ENCODE measurements around the gene AURKA.

The AURKA gene

GRCh38 chr20:56389807-56390206 lies 2.2 kb downstream of the AURKA start:
- no peak for DNase-seq

DNA sequence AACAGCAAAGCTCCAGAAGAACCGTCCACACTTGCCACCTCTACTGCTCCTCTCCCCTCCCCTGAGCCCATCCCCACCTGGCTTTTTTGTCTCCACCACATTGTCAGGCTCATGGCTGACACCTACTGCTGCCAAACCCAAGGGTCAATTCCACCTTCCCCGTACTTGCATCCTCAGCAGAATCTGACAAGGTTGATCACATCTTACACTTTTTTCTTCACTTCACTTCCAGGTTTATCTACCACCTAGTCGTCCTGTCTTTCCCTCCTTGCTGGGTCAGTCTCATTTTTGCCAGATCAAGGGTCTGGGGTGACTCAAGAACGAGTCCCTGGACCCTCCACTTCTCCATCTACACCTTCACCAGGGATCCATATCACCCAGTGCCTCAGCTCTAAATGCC lies 3.1 kb downstream of the AURKA start:
- DNase-seq, result no peak

DNA sequence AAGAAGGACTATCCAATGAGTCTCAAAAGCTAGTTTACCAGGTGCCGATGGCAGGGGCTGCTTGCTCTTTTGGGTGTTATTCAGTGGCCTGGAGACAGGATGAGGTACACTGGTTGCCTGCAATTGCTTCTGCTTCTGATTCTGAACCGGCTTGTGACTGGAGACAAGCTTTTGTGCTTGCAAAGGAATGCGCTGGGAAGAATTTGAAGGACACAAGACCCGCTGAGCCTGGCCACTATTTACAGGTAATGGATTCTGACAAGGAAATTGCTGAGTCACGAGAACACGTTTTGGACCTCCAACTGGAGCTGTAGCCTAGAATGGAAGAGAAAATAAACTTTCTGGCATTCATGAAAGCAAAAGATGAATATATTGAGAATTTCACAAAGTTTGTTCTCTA lies 5.8 kb downstream of the AURKA start:
- DNase-seq, result no peak

- no peak for DNase-seq
Observed at GRCh38 chr20:56385130-56385529, 6.9 kb downstream of the AURKA start.

DNA sequence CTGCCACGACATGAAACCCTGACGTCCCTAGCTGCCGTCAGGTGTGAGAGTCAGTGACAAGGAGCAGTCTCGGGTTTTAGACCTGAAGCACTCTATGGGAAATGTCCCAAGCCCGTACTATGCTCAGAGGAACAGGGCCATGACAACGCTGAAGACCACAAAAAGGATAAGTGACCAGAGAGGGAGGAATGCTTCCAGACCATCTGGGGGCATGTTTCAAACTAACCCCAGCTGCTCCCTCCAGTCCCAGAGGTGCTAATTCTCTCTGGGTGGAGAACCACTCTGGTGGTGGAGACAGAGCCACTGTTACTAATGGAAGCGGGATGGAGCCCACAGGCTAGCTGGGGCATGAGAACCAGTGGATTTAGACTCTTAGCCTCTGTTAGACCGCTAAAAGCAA lies 8.7 kb downstream of the AURKA start:
- DNase-seq, result no peak

DNA sequence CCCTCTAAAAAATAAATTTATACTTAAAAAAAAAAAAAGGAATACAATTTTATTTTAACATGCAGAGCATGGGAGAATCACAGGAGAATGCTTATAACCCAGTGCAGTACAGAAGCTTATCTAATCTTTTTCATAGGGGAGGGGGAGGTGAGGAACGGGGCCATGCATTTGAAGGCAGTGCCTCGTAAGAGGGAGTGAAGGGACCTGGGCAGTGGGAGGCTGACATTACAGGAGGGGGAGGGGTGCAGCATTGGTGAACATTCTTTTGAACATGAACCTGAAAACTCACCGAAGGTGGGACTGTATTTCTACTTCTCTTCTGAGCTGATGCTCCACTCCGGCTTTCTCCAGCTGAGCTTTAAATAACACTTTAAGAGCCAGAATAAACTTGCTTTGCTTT lies 9.3 kb downstream of the AURKA start:
- DNase-seq, result no peak

DNA sequence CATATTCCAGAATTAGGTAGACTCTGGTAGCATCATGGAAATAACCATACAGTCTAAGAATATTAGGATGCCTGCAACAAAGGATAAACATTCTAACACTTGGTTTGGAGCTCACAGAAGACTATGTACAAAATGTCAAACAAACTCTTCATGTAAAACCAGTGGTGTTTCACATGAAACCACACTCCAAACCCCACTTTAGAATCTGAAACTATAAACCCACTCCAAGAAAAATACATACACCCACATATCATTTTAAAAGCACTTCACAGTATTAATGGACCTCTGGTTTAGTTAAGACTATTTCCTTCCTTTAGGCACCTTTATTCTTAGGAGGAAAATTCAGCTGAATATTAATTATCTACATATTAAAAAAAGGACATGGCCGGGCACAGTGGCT lies 10.5 kb downstream of the AURKA start:
- no peak for DNase-seq

- no peak for DNase-seq
Observed at GRCh38 chr20:56380375-56380774, 11.6 kb downstream of the AURKA start.

- no peak for DNase-seq
Observed at GRCh38 chr20:56378386-56378785, 13.6 kb downstream of the AURKA start.

DNA sequence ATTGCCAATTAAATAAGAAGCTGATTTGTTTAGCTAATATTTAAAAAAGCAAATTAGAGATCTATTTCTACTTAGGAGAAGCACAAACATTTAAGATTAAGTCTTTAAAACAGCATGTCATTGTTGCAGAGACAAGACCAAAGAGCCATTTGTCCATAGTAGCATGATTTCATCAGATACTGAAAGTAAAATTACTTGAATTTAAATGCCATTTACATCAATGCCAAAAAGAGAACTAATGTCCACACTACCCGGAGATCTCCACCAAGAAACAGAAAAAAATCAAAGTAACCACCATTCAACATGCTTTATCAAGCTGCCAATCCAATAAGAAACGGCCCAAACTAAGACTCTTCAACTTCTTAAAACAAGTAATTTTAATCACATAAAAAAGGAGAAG lies 15.7 kb downstream of the AURKA start:
- DNase-seq, result no peak

DNA sequence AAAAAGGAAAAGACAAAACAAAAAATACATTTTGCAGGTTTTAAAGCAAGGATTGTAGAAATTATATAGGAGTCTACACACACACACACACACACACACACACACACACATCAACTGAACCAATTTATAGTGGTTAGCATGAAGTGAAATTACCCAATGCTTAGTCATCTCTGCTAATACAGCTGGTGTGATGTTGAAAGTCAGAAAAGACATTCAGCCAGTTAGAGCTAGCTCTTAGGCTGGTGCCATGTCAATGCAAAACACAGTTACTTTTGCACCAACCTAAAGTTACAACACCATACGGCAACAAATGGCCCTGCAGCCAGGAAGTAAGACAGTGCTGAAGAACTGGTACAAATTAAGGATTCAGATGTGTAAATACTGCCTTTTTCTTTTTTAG lies 18.1 kb downstream of the AURKA start:
- no peak for DNase-seq

DNA sequence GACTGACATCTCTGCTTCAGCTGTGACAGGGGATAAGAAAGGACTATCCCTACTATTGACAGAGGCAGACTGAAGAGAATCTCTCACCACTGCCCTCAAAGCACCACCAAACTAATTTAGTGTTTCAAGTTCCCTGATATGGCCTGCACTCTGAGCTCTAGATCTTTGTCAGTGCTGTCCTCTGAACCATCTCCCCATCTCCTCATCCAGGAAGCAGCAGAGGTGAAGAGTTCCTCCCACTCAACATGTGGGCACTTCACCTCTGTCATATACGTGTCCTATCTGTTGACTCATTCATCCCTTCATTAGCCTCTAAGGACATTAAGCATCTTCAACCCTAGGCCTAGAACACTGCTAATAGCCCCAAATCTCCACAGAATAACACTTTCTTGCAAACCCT lies 19.2 kb downstream of the AURKA start:
- no peak for DNase-seq

DNA sequence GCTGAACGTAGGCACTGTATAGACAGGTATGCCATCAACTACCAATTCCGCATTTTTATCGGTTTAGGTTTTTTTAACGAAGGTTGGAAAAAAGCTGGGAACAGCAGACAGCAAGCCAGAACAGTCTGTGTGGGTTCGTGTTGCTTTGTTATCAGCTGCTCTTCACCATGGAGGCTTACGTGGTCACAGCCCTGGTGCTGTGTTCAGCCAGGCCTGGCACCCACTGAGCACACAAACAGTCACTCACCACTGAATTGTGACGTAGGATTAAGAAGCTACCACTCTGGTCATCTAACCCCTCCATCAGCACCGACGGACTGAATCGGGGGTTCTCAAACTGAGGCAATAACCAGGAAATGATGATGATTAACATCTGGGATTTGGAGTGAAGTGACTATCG lies 20.0 kb downstream of the AURKA start:
- no peak for DNase-seq

GRCh38 chr20:56369179-56369578 lies 22.8 kb downstream of the AURKA start:
- DNase-seq, result no peak

DNA sequence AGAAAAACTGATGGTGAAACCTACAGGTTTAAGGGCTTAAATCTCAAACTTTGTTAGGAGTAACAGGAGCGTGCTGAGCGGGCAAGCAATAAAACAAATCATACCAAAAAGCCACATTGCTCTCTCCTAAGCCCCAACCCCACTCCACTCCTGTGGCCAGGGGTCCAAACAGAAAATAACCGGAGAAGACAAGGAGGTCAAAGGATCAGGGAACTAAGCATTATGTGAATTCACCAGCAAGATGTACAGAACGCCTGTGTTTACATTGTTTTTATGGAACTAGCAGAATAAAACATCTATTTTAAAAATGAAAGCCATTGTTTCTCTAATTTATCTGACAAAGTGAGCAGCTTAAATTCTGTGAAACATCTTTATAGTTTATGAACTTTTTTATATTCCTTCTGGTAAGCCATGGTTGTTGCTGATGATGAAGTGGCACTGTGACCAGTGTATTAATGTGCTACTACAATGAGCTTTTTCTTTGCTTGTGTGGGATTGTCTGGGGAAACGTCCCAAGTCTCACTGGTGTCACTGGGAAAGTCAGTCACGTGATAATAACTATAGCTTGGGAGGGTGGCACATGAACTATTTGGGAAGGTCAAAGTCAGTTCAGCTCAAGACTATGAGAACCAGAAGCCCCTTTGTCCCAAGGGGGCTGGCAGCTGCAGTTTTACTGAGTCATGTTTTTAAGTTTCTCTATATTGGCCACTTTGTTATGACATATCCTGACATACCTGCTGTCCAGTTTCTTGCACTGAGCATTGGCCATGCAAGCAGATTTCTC lies 23.5 kb downstream of the AURKA start:
- DNase-seq, result no peak

- no peak for DNase-seq
Observed at GRCh38 chr20:56363491-56363890, 28.5 kb downstream of the AURKA start.

- no peak for DNase-seq
Observed at GRCh38 chr20:56362833-56363413, 29.1 kb downstream of the AURKA start.

- no peak for DNase-seq
Observed at GRCh38 chr20:56361900-56362299, 30.1 kb downstream of the AURKA start.

DNA sequence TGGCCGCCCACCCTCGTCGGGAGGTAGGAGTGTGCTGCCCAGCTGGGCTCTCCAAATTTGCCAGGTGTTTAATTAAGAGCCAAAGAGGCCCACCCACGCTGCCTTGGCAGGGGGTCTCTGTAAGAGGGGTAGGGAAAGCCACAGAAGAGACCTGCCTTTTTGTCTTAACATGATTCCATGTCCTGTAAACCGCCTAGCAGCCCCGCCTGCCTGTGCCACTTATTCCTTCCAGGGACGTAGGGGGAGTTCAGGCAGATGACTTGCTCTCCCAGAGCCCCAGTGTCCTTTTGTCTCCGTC lies 31.2 kb downstream of the AURKA start:
- DNase-seq, result no peak

GRCh38 chr20:56360133-56360907 lies 31.7 kb downstream of the AURKA start:
- DNase-seq, result no peak

DNA sequence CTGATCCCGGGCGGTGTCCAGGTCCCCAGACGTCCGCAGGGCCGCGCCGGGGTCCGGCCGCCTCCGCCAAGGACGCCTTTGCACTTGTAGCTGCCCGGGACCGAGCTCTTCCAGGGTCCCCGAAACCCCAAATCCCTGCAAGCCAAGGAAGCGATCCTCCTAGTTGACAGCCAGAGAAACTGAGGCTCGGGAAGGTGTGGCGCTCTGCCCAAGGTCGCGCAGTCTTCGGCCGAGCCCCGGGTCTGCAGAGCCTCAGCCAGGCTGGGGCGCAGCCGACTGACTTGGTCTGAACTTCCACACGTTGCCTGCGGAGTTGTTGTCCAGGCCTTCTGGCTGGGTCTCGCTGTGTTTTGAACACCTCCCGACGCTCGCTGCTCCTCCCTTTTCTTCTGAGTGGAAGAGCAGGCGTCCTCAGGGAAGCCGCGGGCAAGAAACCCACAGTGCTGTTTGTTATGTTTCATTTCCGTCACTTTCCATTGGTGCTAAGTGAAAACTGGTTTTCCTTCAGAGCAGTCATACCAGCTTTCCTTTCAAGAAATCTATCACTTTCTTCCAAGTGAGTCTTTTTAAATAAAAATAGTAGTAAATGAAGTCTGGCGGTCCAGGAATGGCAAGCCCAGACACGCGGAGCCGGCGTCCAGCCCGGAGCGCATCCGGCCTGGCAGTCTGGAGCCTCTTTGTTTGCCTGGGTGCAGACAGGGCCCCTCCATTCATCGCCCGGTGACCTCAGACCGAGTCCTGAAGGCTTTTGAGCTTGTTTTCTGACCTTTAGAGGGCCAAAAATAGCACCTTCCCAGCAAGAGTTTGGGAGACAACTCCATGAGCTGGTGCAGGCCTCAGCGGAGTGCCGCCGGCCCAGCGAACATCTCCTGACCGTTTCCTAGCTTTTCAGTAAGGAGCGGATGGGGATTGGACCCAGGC lies 32.5 kb downstream of the AURKA start:
- DNase-seq, result no peak

DNA sequence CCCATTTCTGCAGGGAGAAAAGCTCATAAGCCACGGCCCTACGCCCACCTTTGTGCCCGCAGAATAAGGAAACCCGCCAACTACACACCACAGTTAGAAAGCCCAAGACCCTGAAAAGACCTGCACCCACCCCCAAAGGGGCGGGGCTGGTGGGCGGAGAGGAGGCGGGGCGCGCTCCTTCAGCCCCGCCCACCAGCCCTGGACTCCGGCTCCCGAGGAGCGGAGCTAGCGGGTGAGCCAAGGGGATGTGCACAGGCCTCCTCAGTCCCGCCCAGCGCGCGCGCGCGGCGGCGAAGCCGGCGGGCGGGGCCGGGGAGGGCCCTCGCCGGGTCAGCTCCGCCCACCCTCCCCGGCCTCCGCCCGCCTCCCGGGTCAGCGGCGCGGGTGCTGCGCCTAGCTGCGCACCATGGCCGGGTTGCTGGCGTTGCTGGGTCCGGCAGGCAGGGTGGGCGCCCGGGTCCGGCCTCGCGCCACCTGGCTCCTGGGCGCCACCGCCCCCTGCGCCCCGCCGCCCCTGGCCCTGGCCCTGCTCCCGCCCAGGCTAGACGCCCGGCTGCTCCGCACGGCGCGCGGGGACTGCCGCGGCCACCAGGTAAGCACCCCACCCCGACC lies 33.3 kb downstream of the AURKA start, which contains the start of gene FAM210B:
TSS of gene FAM210B (plus strand) at position 375 of the 612 bp plus-strand sequence. CDS start at position 407, 32 bp downstream.
- DNase-seq, result peak; percentile 84

DNA sequence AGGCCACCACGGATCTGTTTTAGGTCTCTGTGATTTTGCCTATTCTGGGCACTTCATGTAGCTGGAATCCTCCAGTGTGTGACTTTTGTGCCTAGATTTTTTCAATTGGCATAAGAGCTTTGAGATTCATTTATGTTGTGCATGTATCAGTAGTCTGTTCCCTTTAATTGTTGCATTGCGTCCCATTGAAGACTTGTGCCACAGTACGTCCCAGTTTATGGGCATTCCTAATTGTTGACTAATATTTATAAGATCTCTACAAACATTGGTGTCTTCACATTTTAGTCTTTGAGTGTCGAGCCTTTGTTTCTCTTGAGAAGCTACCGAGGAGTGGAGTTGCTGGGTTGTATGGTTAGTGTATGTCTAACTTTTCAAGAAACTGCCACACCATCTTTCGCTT lies 33.9 kb downstream of the AURKA start:
- DNase-seq, result no peak
